RWPE2 (cell line): ENCODE results near the gene LGALS9.

Source experiments
- ATAC-seq: fragments of 200-7000 bp; cut with Tn5 transposase; 3 replicates; pipeline ENCODE4 v1.9.1; 2021; ENCODE audit warnings: low read depth
- DNase-seq: peaks from one replicate; pipeline ENCODE4 v3.0.0-alpha.2; 2020; ENCODE audit warnings: low spot score
- H3K27ac ChIP-seq: fragments of 450-650 bp; 2 replicates; pipeline ENCODE4 v1.5.1; 2017; ENCODE audit warnings: mild to moderate bottlenecking; ENCODE audit not compliant: poor library complexity, severe bottlenecking
- H3K27me3 ChIP-seq: fragments of 250-450 bp; sonication (Bioruptor Pico); 2 replicates; pipeline ENCODE4 v1.5.1; 2021; ENCODE audit warnings: mild to moderate bottlenecking, moderate library complexity; ENCODE audit not compliant: insufficient read depth, poor library complexity, severe bottlenecking
- H3K36me3 ChIP-seq: fragments of 250-450 bp; sonication (Bioruptor Pico); 2 replicates; pipeline ENCODE4 v1.5.1; 2020; ENCODE audit warnings: low read depth, mild to moderate bottlenecking, moderate library complexity
- H3K4me1 ChIP-seq: fragments of 250-450 bp; sonication (Bioruptor Pico); 2 replicates; pipeline ENCODE4 v1.5.1; 2021; ENCODE audit warnings: mild to moderate bottlenecking, moderate library complexity; ENCODE audit not compliant: insufficient read depth, poor library complexity, severe bottlenecking
- H3K4me3 ChIP-seq: fragments of 250-450 bp; sonication (Bioruptor Pico); 2 replicates; pipeline ENCODE4 v1.5.1; 2021; ENCODE audit warnings: mild to moderate bottlenecking, moderate library complexity; ENCODE audit not compliant: severe bottlenecking
- H3K9me3 ChIP-seq: fragments of 250-450 bp; sonication (Bioruptor Pico); 2 replicates; pipeline ENCODE4 v1.5.1; 2021; ENCODE audit warnings: mild to moderate bottlenecking, moderate library complexity; ENCODE audit not compliant: severe bottlenecking
- TF ChIP-seq, protein P1 (sequence below): fragments of 450-650 bp; IDR thresholded peaks from one replicate; pipeline ENCODE4 v1.5.1; 2017; ENCODE audit warnings: mild to moderate bottlenecking, moderate library complexity; ENCODE audit not compliant: poor library complexity, severe bottlenecking

The LGALS9 gene

DNA sequence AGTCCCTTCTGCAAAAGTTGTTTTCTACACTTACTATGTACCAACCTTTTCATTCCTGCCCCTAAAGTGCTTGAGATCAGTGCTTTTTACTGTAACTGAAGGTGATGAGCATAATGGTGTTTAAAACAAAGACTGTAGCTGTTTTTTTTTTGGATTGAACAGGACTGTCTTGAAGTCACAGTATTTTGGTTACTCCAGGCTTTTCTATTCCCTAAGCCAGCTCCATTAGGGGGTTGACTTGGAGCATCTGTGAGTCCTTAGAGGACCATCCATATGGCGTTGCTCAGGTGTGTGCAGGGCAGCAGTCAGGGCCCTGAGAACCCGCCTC lies 29.0 kb upstream of the LGALS9 start:
- TF ChIP-seq, protein P1, sequence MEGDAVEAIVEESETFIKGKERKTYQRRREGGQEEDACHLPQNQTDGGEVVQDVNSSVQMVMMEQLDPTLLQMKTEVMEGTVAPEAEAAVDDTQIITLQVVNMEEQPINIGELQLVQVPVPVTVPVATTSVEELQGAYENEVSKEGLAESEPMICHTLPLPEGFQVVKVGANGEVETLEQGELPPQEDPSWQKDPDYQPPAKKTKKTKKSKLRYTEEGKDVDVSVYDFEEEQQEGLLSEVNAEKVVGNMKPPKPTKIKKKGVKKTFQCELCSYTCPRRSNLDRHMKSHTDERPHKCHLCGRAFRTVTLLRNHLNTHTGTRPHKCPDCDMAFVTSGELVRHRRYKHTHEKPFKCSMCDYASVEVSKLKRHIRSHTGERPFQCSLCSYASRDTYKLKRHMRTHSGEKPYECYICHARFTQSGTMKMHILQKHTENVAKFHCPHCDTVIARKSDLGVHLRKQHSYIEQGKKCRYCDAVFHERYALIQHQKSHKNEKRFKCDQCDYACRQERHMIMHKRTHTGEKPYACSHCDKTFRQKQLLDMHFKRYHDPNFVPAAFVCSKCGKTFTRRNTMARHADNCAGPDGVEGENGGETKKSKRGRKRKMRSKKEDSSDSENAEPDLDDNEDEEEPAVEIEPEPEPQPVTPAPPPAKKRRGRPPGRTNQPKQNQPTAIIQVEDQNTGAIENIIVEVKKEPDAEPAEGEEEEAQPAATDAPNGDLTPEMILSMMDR: peak; percentile 59
- Histone ChIP-seq H3K27ac (no peak overlapping the region), H3K36me3 (no peaks in the 10 kb centered on the region), H3K27me3 (no peaks in the 10 kb centered on the region), H3K4me3 (no peak overlapping the region), H3K4me1 (peaks cover 3% of the 10 kb centered on the region), H3K9me3 (no peaks in the 10 kb centered on the region)
- ATAC-seq (no peak), DNase-seq (no peak)

DNA sequence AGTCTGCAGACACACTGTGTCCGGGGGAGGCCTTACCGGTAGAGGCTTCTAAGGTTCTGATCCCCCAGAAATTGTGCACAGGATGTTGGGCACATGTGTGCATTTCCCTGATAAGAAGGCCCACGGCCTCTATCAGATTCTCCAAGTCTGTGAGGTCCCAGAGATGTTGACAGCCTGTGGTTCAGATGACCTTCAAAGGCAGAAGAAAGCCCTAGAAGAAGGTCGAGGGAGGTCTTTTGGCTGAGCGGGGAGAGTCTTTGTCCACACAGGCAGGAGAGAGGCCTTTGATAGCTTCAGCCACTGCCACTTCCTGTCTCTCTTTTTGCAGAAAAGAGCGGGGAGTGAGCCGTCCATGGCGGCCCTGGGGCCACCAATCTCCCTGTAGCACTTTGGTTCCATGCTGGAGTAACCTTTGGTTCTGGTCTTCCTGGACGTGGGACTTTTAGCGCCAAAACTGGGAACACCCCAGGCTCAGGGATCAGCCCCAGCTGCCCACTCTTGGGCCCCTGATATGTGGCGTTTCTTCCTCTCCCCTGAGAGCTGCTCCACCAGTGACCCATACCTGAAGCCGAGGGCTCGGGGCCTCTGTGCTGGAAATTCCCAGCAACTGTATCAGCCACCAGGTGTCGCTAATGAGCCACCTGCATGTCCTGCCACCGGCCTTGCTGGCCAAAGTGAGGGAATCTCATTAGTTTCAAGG lies 28.1 kb upstream of the LGALS9 start:
- DNase-seq (no peak), ATAC-seq (peak; percentile 64)
- no peaks in the 10 kb centered on the region for H3K36me3 ChIP-seq
- H3K4me1 ChIP-seq: peaks cover 3% of the 10 kb centered on the region
- TF ChIP-seq, protein P1: peak; percentile 93
- H3K27me3 ChIP-seq: no peaks in the 10 kb centered on the region
- H3K9me3 ChIP-seq: no peaks in the 10 kb centered on the region
- H3K4me3 ChIP-seq: no peak overlapping the region
- no peak overlapping the region for H3K27ac ChIP-seq

DNA sequence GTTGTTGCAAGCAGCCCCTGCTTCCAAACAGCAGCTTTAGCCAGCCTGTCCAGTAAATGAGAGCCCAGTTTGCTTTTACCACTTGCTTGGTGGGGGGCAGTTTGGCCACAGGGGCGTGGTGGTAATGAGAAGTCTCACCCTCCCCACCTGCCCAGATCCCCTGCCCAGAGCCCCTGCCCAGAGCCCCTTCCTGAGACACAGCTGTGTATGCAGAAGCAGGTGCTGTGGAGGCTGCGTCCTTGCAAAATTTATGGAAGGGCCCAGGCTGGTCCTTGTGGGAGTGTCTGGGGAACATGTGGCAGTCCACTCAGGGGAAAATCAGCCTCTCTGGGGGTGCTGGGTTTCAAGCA lies 27.6 kb upstream of the LGALS9 start:
- Histone ChIP-seq H3K9me3 (no peaks in the 10 kb centered on the region), H3K27me3 (no peaks in the 10 kb centered on the region), H3K4me1 (peaks cover 3% of the 10 kb centered on the region), H3K4me3 (no peak overlapping the region), H3K36me3 (no peaks in the 10 kb centered on the region), H3K27ac (no peak overlapping the region)
- TF ChIP-seq, protein P1: peak; percentile 54
- DNase-seq: no peak
- no peak; the same call in 2 of the 3 replicates for ATAC-seq

DNA sequence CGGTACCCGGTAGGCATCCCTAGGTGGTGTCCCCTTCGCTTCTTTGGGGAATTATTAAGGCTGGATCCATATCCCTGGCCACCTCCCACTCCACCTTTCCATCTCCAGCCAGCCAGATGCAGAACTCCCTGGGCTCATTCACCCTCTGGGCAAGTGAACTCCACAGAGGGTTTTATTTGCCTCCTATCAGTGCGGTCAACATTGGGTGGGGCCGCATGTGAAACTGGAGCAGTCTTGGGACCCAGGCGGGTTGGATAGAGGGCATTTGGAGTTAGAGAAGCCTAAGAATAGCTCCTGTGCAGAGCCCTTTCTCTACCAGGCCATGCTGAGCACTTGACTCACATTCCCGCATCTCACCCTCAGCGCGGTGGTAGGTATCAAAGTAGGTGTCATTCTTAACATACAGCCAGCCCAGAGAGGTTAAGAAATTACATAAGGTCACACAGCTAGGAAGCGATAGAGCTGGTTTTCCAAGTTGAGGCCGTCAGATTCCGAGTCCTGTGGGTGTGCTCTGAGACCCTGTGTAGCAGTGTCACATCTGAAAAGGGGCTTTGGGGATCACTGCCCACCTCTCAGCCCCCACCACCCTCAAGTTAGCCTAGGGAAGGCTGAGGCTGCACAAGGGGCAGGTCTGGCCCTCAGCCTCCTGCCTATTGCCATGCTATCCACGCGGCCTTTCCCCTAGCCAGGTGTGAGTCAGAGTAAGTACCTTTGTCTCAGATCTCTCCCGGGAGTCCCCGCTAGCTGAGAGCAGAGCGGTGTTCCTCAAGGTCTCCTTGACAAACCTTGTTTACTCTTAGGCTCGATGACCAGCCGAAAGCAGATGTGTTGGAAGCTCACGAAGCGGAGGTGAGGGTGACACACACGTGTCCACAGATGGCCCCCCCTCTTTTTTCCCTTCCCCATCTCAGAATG lies 26.9 kb upstream of the LGALS9 start:
- Histone ChIP-seq H3K36me3 (no peaks in the 10 kb centered on the region), H3K27ac (no peak overlapping the region), H3K27me3 (no peaks in the 10 kb centered on the region), H3K4me1 (peaks cover 3% of the 10 kb centered on the region), H3K4me3 (no peak overlapping the region), H3K9me3 (no peaks in the 10 kb centered on the region)
- DNase-seq (no peak), ATAC-seq (no peak)
- TF ChIP-seq, protein P1: no peak

DNA sequence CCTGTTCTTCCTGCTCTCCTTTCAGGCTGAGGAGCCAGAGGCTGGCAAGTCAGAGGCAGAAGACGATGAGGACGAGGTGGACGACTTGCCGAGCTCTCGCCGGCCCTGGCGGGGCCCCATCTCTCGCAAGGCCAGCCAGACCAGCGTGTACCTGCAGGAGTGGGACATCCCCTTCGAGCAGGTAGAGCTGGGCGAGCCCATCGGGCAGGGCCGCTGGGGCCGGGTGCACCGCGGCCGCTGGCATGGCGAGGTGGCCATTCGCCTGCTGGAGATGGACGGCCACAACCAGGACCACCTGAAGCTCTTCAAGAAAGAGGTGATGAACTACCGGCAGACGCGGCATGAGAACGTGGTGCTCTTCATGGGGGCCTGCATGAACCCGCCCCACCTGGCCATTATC lies 25.6 kb upstream of the LGALS9 start:
- Histone ChIP-seq H3K27me3 (no peaks in the 10 kb centered on the region), H3K9me3 (no peaks in the 10 kb centered on the region), H3K4me1 (no peaks in the 10 kb centered on the region), H3K27ac (no peak overlapping the region), H3K36me3 (no peaks in the 10 kb centered on the region), H3K4me3 (no peak overlapping the region)
- no peak for ATAC-seq
- TF ChIP-seq, protein P1: no peak
- no peak for DNase-seq
